Suppressor macrophage (primary cell): ENCODE measurements around the gene SBF2.
A peak's percentile ranks its signal among the peaks of the same experiment; 100 is the strongest.

ENCODE experiments used
- DNase-seq, 4 experiments: peaks; one replicate each; pipeline ENCODE4 v3.0.0-alpha.2; 2020 to 2022

SBF2 gene

DNA sequence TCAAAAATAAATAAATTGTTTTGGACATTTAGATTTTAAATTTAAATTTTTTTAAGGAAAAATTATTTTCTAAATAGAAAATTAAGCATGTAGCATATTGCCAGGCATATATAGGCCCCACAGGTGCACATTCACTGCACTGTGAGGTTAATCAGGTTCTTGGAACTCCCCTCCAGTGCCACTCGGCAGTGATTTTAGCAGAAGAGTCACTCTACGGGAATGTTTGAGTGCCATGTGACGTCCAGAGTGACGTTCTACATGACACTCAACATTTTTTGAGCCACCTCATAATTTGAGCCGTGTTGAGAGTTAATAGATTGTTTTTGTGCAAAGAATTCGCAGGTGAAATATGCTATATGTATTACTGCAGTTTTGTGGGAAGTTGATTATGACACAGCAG is 552.8 kb downstream of the SBF2 start:
- DNase-seq: no peak

DNA sequence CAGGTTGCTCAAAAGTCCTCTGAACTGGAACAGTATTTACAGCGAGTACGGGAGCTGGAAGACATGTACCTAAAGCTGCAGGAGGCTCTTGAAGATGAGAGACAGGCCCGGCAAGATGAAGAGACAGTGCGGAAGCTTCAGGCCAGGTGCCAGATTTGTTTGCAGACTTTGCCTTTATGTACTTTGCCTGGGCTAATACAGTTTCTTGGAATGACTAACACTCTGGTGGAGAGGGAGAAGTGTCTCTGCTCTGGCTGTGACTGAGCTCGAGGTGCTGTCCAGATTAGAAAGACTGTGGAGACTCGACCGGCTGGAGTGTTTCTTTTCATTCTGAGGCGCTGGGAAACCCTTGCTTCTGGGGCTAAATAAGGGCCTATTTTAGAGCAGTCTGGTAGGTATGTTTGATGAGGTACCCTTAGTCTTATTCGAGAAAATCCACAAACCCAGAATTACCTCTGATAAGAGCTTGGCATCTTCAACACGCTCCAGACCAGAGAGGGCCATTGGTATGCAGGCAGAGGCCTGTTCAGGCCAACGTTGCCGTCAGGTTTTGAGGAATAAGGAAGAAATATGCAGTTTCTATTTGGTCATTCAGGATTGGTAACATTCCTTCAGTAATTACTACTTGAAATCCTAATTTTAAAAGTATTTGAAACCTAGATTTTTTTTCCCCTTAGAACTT is 553.7 kb downstream of the SBF2 start:
- no peak for DNase-seq

DNA sequence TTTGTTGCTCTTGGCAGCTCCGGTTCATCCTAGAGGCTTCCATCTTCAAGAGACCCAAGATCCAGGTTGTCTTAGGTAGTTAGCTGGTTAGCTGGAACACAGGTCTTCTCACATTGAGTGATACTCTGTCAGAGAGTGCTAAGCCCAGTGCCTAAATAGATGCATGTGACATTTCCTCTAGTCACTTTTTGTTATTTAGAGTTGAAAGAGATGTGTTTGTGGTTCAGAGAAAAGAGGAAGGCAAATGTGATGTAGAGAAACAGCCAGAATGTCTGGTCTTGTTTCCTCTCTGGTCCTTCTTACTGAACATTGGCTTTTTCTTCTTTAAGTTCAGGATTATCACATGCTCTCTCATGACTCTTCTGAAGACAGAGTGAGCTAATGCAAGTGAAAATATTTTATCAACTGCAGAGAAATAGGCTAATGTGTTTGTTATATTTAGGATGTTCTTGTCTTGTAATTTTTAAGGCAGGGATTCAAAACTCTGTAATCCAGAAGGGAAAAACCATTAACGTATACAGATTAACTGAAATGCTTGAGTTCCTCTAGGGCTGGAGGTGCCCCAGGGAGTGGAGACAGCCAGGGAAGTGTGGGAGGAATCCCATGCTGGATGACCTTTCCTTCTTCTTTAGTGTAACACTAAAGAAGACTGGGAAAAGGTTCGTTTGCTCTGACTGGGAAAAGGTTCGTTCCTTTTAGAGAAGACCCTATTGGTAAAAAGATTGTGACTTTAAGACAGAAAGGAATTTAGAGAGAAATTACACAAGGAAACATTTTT is 554.7 kb downstream of the SBF2 start:
- DNase-seq: peak; percentile 50 to 83 (median 74)

DNA sequence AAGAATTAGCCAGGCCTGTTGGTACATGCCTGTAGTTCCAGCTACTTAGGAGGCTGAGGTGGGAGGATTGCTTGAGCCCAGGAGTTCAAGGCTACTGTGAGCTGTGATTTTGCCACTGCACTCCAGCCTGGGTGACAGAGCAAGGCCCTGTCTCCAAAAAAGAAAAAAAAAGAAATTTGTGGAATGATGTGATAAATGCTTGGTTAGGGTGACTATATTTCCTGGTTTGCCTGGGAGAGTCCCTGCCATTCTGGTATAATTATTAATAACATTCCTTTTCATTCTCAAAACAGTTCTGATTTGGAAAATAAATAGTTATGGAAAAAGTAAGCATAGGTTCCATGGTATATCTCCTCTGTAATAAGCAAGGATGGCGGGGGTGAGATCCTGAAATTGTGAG is 555.3 kb downstream of the SBF2 start:
- no peak for DNase-seq

DNA sequence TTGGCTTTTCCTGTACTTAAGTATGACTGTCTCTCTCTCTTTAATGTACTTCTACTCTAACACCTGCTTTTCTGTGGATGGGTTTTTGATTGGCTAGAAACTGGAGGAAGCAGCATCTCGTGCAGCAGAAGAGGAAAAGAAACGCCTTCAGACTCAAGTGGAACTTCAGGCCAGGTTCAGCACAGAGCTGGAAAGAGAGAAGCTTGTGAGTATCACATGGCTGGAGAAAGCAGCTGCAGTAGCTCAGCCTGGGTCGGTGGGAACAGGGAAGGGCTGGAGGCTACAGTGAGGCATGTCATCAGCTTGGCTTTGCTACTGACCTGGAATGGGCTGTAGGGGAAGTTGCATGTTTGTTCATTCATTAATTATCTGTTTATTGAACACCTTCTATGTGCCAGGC is 555.9 kb downstream of the SBF2 start:
- DNase-seq: peak; percentile 87 to 96 (median 94)

DNA sequence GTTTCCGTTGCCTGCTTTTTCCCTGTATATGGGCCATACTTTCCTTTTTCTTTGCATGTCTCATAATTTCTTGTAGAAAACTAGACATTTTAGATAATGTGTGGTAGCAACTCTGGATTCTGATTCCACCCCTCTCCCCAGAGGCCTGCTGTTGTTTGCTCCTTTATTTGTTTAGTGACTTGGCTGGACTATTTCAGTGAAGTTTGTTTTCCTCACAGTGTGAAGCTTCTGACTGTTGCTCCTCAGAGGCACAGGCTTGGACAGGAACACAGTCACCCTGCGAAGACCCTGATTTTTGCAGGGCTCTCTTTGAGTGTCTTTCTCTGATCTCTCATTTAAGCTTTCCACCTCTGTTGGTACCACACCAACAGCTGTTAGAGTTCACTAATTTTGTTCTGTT is 557.7 kb downstream of the SBF2 start:
- DNase-seq: no peak

DNA sequence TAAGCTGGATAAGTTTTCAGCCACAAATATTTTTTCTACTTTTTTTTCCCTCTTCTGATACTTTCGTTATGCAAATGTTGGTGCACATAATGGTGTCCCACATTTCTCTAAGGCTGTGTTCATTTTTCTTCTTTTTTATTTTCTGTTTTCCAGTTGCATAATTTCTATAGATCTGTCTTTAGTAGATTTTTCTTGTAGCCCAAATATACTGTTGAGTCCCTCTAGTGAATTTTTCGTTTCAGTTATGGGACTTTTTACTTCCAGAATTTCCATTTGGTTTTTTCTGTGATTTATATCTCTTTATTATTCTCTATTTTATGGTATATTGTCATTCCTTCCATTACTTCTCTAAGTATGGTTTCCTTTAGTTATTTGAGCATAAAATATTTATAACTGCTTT is 558.1 kb downstream of the SBF2 start:
- DNase-seq: no peak

DNA sequence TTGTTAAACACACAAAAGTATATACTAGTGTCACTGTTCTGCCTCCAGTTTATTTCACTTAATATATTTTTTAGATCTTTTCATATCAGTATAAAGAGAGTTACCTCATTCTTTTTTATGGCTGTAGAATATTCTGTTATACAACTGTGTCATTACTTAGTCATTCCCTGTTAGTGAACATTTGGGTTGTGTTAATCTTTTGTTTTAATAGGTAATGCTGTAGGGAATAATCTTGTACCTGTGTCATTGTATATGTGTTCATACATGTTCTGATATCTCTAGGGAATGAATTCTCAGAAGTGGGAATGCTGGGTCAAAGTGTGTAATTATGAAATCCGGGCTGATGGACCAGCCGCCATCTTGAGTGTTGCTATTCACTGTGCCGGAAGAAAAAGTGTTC is 558.8 kb downstream of the SBF2 start:
- DNase-seq: no peak

DNA sequence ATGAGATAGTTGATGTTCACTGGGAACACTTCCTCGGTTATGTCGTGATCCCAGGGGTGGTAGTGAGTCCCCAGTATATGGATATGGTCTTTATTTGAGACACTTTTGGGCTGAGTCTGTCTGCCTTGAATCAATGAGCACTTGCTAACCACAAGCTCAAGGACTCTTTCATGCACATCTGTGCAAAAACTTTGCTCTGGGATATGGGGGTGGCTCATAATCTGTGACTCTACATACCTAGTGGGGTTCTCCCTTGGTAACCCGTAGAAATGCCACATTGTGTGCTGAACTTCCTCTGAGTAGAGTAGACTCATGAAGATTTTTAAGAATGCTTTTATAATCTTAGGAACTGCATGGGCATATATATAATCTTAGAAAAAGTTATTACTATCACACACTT is 560.8 kb downstream of the SBF2 start:
- DNase-seq: no peak

DNA sequence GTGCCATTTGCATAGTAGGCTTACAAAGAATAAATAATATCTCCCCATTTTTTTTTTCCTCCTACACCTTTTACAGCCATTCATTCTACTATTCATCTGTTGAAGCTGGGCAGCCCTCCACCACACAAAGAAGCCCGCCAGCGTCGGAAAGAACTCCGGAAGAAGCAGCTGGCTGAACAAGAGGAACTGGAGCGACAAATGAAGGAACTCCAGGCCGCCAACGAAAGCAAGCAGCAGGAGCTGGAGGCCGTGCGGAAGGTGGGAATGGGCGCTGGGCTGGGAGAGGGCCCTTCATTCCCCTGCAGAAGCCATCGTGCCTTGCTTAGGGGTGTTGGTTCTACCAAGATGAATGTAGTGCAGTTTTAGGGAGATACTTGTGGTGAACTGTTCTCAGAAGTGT is 561.6 kb downstream of the SBF2 start:
- peak in 1 of 4 experiments; percentile 37 for DNase-seq

DNA sequence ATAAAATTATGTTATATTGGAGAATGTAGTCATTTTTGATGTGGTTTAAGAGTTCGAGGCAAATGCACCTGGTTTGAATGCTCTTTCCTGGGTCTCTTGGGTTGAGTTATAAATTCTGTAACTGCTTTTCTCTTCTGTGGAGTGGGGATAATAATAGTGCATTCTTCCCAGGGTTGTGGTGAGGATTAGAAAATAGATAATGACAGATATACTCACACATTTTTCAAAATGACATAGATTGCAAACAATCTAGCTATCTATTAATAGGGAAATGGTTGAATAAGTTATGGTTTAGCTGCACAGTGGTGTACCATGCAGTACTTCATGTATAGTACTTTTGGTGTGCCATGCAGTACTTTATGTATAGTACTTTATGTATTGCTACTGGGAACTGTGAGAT is 562.8 kb downstream of the SBF2 start:
- DNase-seq: no peak
